GM12873 (cell line): ENCODE data around the gene FRMD4B.

Source experiments
- TF ChIP-seq, protein P1 (sequence below): IDR thresholded peaks from 2 replicates; pipeline ENCODE4 v1.5.1; 2012; ENCODE audit warnings: low read depth, mild to moderate bottlenecking, moderate library complexity, low read length, control low read depth; ENCODE audit not compliant: insufficient read depth; ENCODE audit errors: missing control alignments

The FRMD4B gene

GRCh38 chr3:69328963-69329302, 57.0 kb downstream of the FRMD4B start:
- TF ChIP-seq, protein P1, sequence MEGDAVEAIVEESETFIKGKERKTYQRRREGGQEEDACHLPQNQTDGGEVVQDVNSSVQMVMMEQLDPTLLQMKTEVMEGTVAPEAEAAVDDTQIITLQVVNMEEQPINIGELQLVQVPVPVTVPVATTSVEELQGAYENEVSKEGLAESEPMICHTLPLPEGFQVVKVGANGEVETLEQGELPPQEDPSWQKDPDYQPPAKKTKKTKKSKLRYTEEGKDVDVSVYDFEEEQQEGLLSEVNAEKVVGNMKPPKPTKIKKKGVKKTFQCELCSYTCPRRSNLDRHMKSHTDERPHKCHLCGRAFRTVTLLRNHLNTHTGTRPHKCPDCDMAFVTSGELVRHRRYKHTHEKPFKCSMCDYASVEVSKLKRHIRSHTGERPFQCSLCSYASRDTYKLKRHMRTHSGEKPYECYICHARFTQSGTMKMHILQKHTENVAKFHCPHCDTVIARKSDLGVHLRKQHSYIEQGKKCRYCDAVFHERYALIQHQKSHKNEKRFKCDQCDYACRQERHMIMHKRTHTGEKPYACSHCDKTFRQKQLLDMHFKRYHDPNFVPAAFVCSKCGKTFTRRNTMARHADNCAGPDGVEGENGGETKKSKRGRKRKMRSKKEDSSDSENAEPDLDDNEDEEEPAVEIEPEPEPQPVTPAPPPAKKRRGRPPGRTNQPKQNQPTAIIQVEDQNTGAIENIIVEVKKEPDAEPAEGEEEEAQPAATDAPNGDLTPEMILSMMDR = no peak

GRCh38 chr3:69328103-69328962, 57.6 kb downstream of the FRMD4B start:
- TF ChIP-seq, protein P1 = no peak

DNA sequence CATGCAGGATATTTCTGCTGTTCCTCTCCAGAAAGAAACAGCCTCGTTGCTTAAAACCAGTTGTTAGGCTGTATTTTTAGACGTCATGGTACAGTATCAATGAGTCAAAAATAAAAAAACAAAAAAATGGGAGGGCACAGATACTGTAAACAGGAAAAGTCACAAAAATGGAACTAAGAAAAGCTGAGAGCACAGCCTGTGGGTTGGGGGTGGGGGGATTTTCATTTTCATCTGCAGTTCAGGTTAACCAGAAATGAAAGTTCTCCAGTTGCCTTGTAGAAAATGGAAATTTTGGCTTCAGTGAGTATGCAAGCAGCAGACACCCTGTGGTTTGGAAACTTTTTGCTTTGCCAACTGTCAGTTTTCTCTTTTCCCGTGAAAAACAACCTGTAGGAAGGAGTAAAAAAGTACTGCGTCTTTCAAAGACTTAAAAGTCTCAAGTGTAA, 59.0 kb downstream of the FRMD4B start:
- TF ChIP-seq, protein P1 = no peak

GRCh38 chr3:69325151-69325550, 60.7 kb downstream of the FRMD4B start:
- TF ChIP-seq, protein P1 = no peak

GRCh38 chr3:69324362-69325025, 61.4 kb downstream of the FRMD4B start:
- TF ChIP-seq, protein P1 = peak; percentile 66

GRCh38 chr3:69323941-69324340, 61.9 kb downstream of the FRMD4B start:
- TF ChIP-seq, protein P1 = no peak

DNA sequence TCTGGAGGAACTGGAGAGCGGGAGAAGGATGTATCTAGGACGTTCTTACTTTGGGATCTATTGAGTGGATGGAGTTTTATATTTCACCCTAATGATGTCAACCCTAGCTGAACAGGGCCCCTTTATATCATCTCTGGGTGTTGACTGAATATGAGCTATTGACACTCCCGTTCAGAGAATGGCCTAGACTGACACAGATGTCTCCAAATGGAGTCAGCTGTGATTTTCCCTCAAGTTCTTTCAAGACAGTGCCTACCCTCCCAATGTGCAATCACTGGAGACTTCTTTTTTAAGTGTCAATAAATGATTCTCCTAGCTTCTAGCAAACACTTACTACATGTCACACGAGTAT, 63.8 kb downstream of the FRMD4B start:
- TF ChIP-seq, protein P1 = no peak
